Fibroblast of skin of back (primary cell): ENCODE data around the gene NOL4L. TPM values are rescaled to one million over a fixed set of nuclear protein-coding genes. Genes with fewer than 3 reads are reported as not detected.

Experiments used
- DNase-seq: peaks from one replicate; pipeline ENCODE4 v3.0.0-alpha.2; 2013
- polyA plus RNA-seq, 2 experiments: library from polyadenylated mRNA; unstranded; fragments of 120-200 nt; gene quantifications; one replicate each; pipeline ENCODE4 v1.2.1, GENCODE V29; 2013; ENCODE audit not compliant: insufficient read length in 2 of 2

NOL4L gene, protein sequence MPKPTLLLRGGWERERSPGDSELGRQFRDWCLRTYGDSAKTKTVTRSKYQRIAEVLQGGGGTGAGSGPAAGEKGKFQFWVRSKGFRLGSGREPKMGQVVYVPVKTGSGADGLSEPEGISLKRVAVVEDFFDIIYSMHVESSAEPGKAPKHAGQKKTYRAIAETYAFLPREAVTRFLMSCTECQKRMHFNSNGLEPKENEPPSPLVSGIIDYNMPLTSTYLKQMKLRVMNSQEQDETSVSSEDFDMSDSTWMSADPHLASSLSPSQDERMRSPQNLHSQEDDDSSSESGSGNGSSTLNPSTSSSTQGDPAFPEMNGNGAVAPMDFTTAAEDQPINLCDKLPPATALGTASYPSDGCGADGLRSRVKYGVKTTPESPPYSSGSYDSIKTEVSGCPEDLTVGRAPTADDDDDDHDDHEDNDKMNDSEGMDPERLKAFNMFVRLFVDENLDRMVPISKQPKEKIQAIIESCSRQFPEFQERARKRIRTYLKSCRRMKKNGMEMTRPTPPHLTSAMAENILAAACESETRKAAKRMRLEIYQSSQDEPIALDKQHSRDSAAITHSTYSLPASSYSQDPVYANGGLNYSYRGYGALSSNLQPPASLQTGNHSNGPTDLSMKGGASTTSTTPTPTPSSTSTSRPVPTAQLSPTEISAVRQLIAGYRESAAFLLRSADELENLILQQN
- polyA plus RNA-seq (2013, experiment 1 of 2; ENCODE audit: insufficient read length): 13.1 TPM
- 14.6 TPM for polyA plus RNA-seq (2013, experiment 2 of 2; ENCODE audit: insufficient read length)

- peak; percentile 40 for DNase-seq
These were observed at the start of gene NOL4L for GRCh38 chr20:32585011-32585585. Gene NOL4L, minus strand, starts transcription at chr20:32585333. Its CDS starts 443 bp downstream, at chr20:32584890.

DNA sequence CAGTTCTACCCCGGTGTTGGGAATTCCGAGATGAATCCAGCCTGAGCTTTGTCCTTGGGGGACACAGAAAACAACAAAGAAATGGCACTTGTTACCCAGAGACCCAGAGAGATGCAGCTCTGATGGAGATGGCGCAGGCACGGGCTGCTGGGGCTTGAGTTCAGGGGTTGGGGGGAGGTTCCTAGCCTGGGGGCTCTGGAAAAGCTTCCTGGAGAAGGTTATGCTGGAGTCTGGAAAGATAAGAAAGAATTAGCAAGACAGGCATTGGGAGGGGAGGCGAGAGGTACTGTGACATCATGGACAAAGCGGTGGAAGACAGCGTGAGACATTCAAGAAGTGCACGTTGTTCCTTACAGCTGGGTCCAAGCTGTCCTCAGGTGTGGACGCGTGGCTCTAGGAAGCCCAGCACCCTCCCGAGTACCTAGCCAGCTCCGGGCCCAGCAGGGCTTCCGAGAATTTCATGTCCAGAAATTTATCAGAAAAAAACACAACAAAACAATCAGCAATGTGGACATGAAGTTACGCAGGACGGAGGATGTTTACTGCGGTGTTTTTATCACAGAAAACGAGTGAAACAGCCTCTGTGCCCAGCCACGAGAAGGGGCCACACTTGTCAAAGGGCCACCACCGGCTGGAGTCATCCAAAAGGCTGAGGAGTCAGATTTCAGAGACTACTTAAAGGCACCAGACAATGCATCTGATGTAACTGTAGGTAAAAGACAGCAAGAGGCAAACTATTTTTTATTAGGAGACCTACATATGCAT is 49.1 kb upstream of the NOL4L start:
- DNase-seq: peak; percentile 18

DNA sequence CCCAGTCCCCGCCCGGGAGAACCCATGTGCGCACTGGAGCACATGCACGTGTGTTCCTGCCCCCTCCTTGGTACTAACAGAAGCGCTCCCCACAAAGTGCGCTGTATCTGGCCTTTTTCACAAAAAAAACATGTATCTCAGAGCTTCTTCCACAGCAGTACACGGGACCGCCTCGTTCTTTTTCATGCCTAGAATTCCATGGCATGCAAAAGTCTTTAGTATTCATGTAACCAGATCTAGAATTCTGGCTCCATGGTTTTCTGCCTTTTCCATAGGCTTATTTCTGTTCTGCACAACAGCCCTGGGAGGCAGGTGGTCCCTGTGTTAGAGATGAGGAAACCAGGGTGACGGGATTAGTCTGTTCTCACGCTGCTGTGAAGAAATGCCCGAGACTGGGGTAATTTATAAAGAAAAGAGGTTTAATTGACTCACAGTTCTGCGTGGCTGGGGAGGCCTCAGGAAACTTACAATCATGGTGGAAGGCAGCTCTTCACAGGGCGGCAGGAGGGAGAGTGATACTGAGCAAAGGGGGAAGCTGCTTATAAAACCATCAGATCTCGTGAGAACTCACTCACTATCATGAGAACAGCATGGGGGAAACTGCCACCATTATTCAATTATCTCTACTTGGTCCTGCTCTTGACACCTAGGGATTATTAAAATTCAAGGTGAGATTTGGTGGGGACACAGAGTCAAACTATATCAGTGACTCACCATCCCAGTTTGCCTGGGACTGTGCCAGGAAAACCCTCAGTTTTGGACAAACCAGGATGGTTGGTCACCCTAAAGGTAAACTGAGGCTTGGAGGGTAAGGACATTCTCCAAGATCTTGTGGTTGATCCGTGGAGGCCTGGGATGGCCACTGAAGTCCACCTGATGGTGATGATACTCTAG is 47.6 kb upstream of the NOL4L start:
- DNase-seq: no peak

- DNase-seq: no peak
These were observed 46.9 kb upstream of the NOL4L start for GRCh38 chr20:32631933-32632460.

- DNase-seq: no peak
These were observed 44.7 kb upstream of the NOL4L start for GRCh38 chr20:32629813-32630212.

- DNase-seq: no peak
These were observed 43.9 kb upstream of the NOL4L start for GRCh38 chr20:32628960-32629530.

- no peak for DNase-seq
These were observed 41.9 kb upstream of the NOL4L start for GRCh38 chr20:32626859-32627636.

- no peak for DNase-seq
These were observed 41.3 kb upstream of the NOL4L start for GRCh38 chr20:32626407-32626806.

- no peak for DNase-seq
These were observed 40.9 kb upstream of the NOL4L start for GRCh38 chr20:32625996-32626395.

DNA sequence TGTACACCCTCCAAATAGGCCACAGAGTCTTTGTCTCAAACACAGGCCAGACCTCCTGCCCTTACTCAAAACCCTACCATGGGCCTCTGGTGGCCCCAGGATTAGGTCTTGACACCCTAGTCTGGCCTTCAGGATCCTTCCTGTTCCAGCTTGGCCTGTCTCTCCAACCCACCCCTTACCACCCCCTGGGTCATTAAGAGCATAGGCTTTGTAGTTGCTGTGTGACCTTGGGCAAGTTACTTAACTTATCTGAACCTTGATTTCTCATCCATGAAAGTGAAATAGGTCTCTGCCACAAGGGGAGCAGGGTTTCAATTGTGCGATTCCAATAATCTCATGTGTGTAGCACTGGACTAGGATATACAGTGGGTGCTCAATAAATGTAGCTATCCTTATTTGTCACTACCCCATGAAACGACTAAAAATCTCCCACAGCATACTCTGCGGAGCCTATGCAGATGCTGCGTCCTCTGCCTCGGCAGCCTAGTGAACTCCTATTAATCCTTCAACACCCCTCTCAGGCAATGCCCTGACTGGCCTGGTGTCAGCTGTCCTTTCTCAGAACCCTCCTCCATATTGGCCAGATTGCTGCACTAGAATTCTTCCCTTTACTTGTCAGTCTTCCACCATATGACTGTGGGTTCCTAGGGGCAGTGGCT is 39.7 kb upstream of the NOL4L start:
- no peak for DNase-seq

- no peak for DNase-seq
These were observed 38.6 kb upstream of the NOL4L start for GRCh38 chr20:32623667-32624157.

DNA sequence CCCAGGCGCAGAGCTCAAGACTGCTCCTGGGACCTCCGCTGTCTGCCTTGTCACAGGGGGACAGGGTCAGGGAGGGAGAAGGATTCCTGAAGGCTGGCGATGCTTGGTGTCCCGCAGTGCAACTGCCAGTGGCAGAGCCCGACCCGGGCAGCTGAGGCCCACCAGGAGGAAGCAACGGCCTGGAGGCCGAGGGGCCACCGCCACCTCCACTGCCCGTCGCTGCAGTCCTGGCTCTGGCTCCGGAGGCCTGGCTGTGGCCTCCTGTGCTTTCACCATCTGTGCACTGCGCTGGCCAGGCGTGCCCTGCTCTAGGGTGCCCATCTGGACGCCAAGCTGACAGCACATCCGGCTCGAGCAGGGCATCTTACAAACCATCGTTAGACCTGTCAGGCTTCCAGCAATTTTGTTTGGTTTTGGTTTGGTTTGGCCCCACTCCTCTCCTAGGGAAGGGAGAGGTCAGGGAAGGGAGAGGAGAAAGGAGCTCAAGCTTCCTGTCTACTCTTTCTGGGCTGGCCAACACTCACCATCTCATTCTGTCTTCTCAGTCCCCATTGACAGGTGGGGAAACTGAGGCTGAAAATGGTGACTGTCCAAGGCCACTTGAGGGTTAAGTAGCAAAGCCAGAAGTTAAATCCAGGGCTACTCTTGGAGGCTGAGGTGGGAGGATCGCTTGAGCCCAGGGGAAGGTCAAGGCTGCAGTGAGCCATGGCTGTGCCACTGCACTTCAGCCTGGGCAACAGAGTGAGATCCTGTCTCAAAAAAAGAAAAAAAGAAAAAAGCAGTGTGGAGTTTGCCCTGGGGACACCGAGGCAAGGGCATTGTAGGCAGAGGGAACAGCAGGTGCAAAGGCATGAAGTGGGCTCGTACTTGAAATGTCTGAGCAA is 37.7 kb upstream of the NOL4L start:
- DNase-seq: no peak

GRCh38 chr20:32621891-32622584 is 36.9 kb upstream of the NOL4L start:
- no peak for DNase-seq

GRCh38 chr20:32621071-32621890 is 36.1 kb upstream of the NOL4L start:
- no peak for DNase-seq

- no peak for DNase-seq
These were observed 34.5 kb upstream of the NOL4L start for GRCh38 chr20:32619586-32619985.

- DNase-seq: no peak
These were observed 29.6 kb upstream of the NOL4L start for GRCh38 chr20:32614772-32615171.

- no peak for DNase-seq
These were observed 29.2 kb upstream of the NOL4L start for GRCh38 chr20:32614303-32614702.
